ENCODE results near the gene PRELID3B.

DNA sequence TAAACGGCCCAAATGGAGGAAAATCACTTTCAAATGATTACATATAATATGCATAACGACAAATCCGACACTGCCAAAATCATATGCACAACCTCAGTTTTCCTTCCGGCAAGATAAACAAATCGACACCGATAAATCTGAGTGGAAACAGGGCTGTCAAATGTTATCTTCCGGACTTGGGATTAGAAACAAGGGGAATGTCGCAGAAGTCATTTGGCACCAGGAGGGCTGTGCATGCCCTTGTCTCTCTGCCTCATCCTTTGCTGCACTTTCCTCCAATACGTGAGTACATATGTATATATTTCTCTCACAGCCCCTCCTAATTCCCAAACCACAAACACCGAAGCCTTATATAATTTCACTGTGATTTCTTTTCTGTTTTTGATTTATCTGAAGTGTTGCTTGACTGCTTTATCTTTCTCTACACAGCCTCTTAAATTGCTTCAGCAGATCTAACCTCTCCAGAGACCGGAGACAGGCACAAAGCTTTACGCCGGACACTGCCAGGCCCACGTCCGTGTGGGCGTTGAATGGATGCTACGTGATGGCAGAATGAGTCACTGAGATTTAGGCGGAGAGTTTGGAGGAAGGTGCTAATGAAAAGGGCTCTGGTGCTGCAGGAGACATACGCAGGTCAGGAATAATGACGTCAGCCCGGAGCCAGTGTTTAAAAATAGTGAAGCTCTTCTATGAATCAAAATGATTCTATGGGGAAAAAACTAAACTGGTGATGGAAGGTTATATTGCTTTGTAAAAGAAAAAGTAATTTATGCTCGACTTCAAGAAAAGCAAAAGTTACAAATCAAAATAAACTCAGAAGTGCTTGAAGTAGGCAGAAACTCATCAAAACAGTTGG lies 21.0 kb upstream of the PRELID3B start:
- TF ChIP-seq, protein P1, sequence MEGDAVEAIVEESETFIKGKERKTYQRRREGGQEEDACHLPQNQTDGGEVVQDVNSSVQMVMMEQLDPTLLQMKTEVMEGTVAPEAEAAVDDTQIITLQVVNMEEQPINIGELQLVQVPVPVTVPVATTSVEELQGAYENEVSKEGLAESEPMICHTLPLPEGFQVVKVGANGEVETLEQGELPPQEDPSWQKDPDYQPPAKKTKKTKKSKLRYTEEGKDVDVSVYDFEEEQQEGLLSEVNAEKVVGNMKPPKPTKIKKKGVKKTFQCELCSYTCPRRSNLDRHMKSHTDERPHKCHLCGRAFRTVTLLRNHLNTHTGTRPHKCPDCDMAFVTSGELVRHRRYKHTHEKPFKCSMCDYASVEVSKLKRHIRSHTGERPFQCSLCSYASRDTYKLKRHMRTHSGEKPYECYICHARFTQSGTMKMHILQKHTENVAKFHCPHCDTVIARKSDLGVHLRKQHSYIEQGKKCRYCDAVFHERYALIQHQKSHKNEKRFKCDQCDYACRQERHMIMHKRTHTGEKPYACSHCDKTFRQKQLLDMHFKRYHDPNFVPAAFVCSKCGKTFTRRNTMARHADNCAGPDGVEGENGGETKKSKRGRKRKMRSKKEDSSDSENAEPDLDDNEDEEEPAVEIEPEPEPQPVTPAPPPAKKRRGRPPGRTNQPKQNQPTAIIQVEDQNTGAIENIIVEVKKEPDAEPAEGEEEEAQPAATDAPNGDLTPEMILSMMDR (IDR thresholded peaks at IDR 0.05), result no peak
- no peak for TF ChIP-seq EZH2phosphoT487 (IDR thresholded peaks at IDR 0.05)

Data from neural progenitor cell (in vitro differentiated cells).